Measurements from ENCODE around the gene KDM1A. TPM values are rescaled to one million over a fixed set of nuclear protein-coding genes. Genes with fewer than 3 reads are reported as not detected.

Gene KDM1A
- total RNA-seq, 1 donor: 111 TPM

DNA sequence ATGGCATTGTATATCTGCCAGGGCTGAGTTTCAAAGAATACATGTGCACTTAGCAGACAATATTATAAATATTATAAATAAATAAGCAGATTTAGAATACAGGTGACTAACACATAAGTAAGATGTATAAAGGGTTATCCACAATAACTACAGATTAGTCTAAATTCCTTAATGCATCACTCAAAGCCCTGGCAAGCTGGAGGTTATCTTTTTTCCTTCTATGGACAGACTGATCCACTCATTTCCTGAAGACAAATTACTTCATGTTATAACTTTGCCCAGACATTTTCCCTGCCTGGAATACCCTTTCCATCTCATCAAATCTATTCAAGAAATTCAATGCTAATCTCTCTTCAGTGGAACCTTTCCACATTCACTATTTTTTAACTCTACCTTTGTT is 110.6 kb downstream of the KDM1A start:
- no peak for DNase-seq (ENCODE audit: low read depth in 2 of 3, low spot score in 2 of 3)

DNA sequence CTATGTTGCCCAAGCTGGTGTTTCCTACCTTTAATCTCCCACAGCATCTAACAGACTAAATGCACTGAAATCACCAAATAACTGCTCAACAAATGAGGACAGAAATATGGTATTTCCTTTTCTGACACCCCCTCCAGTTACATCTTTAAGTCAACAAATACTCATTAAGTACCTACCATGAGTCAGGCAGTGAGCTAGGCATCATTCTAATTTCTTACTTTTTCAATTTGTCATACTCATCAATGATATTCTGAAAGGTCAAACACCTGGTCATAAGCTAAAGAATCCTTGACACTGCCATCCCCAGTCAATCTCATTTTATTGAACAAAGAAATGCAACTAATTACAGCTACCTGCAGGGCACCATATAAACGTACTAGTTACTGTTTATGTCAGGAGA is 112.8 kb downstream of the KDM1A start:
- DNase-seq (ENCODE audit: low read depth in 2 of 3, low spot score in 2 of 3): no peak

Small RNA genes lying within 50 kb of the gene (small RNA-seq; reads per million reads assigned to genes)
- gene MIR3115 (0.20 reads per million), gene MIR4419A (not detected)

Other genes starting within 250 kb of the KDM1A start
- gene LACTBL1, start 46.6 kb upstream of the KDM1A start, total RNA-seq: not detected
- gene TEX46, start 3.6 kb upstream of the KDM1A start, total RNA-seq: not detected
- gene LUZP1, start 149.4 kb downstream of the KDM1A start, total RNA-seq: 14.3 TPM
- not detected for gene HTR1D, start 198.0 kb downstream of the KDM1A start, total RNA-seq

All from hematopoietic multipotent progenitor cell (in vitro differentiated cells).